Neural cell (in vitro differentiated cells): ENCODE data around the gene SLC25A24.
"Not testable (repeated sequence)": the region's sequence is repeated elsewhere in the genome, so short reads cannot be mapped to it uniquely, and the experiment has no call there.

Experiments used
- CTCF ChIP-seq: fragments of 450-650 bp; IDR thresholded peaks from 2 replicates; pipeline ENCODE4 v1.5.1; 2014; ENCODE audit warnings: antibody characterized with exemption, mild to moderate bottlenecking, moderate library complexity; ENCODE audit not compliant: poor library complexity, severe bottlenecking
- EP300 ChIP-seq: fragments of 450-650 bp; conservative IDR thresholded peaks from 2 replicates; pipeline ENCODE4 v1.6.1; 2014; ENCODE audit warnings: antibody characterized with exemption, mild to moderate bottlenecking, moderate library complexity; ENCODE audit not compliant: poor library complexity, severe bottlenecking
- EZH2 ChIP-seq: fragments of 200-600, 300-800 bp; shearing (Covaris generic), sonication (generic); IDR thresholded peaks from 2 replicates; pipeline ENCODE4 v1.6.1; 2014; ENCODE audit warnings: antibody characterized with exemption, low read length, borderline replicate concordance, mild to moderate bottlenecking; ENCODE audit not compliant: insufficient read depth, poor library complexity, severe bottlenecking
- MXI1 ChIP-seq: fragments of 450-650 bp; conservative IDR thresholded peaks from 2 replicates; pipeline ENCODE4 v1.6.1; 2014; ENCODE audit warnings: antibody characterized with exemption, mild to moderate bottlenecking; ENCODE audit not compliant: poor library complexity, severe bottlenecking
- POLR2AphosphoS5 ChIP-seq: IDR thresholded peaks from 2 replicates; pipeline ENCODE4 v1.6.1; 2012
- REST ChIP-seq: IDR thresholded peaks from 2 replicates; pipeline ENCODE4 v1.6.1; 2012; ENCODE audit warnings: borderline replicate concordance
- SMC3 ChIP-seq: fragments of 450-650 bp; conservative IDR thresholded peaks from 2 replicates; pipeline ENCODE4 v1.6.1; 2014; ENCODE audit warnings: antibody characterized with exemption, mild to moderate bottlenecking, moderate library complexity; ENCODE audit not compliant: poor library complexity
- TAF1 ChIP-seq: IDR thresholded peaks from 2 replicates; pipeline ENCODE4 v1.6.1; 2012; ENCODE audit warnings: low read depth

- not testable (repeated sequence) for TF ChIP-seq EZH2, CTCF, TAF1, REST, EP300, SMC3, POLR2AphosphoS5, MXI1
Observed at GRCh38 chr1:108162409-108162808, 37.7 kb downstream of the SLC25A24 start.
